Measurements from ENCODE around the gene RANBP3.
A peak's percentile ranks its signal among the peaks of the same experiment; 100 is the strongest.
"Not testable (repeated sequence)": the region's sequence is repeated elsewhere in the genome, so short reads cannot be mapped to it uniquely, and the experiment has no call there.

Gene RANBP3

GRCh38 chr19:5877882-5878281 is 100.1 kb downstream of the RANBP3 start:
- DNase-seq = no peak

GRCh38 chr19:5877427-5877826 is 100.5 kb downstream of the RANBP3 start:
- no peak for DNase-seq

- DNase-seq = not testable (repeated sequence)
Measured at GRCh38 chr19:5874496-5874895, 103.4 kb downstream of the RANBP3 start.

GRCh38 chr19:5873617-5874199 is 104.2 kb downstream of the RANBP3 start:
- DNase-seq = no peak

GRCh38 chr19:5870986-5871394 is 107.0 kb downstream of the RANBP3 start:
- peak; percentile 2 for DNase-seq

- no peak for DNase-seq
Measured at GRCh38 chr19:5867201-5868136, 110.5 kb downstream of the RANBP3 start.
